HEK293 (cell line): ENCODE data around the gene PSMB11.

Experiments
- ZBTB20 ChIP-seq: fragments of 450-650 bp; formaldehyde crosslinking; IDR thresholded peaks from 2 replicates; pipeline ENCODE4 v1.5.1; 2016; ENCODE audit warnings: missing biosample characterization, missing genetic modification characterization
- ZEB2 ChIP-seq: fragments of 450-650 bp; formaldehyde crosslinking; IDR thresholded peaks from 2 replicates; pipeline ENCODE4 v1.5.1; 2016; ENCODE audit warnings: missing biosample characterization, missing genetic modification characterization
- ZNF140 ChIP-seq: fragments of 450-650 bp; formaldehyde crosslinking; IDR thresholded peaks from 2 replicates; pipeline ENCODE4 v1.5.1; 2016; ENCODE audit warnings: missing biosample characterization, missing genetic modification characterization
- ZNF221 ChIP-seq: fragments of 450-650 bp; formaldehyde crosslinking; IDR thresholded peaks from 2 replicates; pipeline ENCODE4 v1.5.1; 2017; ENCODE audit warnings: missing biosample characterization, missing genetic modification characterization, borderline replicate concordance
- ZNF354C ChIP-seq: fragments of 450-650 bp; formaldehyde crosslinking; IDR thresholded peaks from 2 replicates; pipeline ENCODE4 v1.5.1; 2016; ENCODE audit warnings: missing biosample characterization, missing genetic modification characterization, low read depth, borderline replicate concordance
- ZNF37A ChIP-seq: fragments of 450-650 bp; IDR thresholded peaks from 2 replicates; pipeline ENCODE4 v1.5.1; 2018; ENCODE audit warnings: missing biosample characterization, missing genetic modification characterization

The PSMB11 gene

DNA sequence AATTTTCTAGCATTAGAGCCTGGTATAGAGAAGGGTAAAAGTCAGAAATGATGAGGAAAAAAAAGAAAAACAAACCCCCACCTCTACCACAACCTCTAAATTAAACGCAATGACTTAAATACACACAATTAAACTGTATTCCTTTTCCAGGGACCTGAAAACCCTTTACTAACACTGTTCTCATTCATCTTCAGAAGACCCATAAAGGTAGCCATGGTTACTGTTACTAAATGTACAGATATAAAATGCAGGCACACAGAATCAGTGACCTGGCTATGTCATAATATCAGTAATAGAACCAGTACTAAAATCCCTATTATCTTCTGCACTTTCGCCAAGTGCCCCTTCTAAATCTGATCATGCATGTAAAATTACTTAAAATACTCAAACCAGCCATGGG, 51.5 kb downstream of the PSMB11 start (continued):
- no peak for TF ChIP-seq ZNF354C
- TF ChIP-seq ZNF37A (tag by site-specific recombination), result no peak
- TF ChIP-seq ZBTB20, result no peak
- no peak for TF ChIP-seq ZEB2 (tag by site-specific recombination)
- TF ChIP-seq ZNF221 (tag by site-specific recombination), result no peak
- no peak for TF ChIP-seq ZNF140 (tag by site-specific recombination)
